Body of pancreas (tissue), 4 donors: ENCODE data around the gene KCNT2.

ENCODE experiments used
- CTCF ChIP-seq, 7 experiments: fragments of 450-650 bp in 4 of 7; fragments of 200-600 bp in 3 of 7; sonication (generic) in 3 of 7; IDR thresholded peaks; one replicate each; pipeline ENCODE4 v1.5.1; 2016 to 2019; ENCODE audit warnings: antibody characterized with exemption in 7 of 7
- POLR2A ChIP-seq, 3 donors: fragments of 450-650 bp; IDR thresholded peaks; one replicate each; pipeline ENCODE4 v1.6.1; 2016; ENCODE audit warnings: antibody characterized with exemption in 3 of 3, mild to moderate bottlenecking in 2 of 3

- no peak for TF ChIP-seq CTCF (IDR thresholded peaks at IDR 0.05)
- TF ChIP-seq POLR2A (IDR thresholded peaks at IDR 0.05), result no peak
Measured at GRCh38 chr1:196412326-196412725, 195.9 kb downstream of the KCNT2 start.
